Left ventricle myocardium inferior (tissue), 1 donor: ENCODE measurements around the gene VAV2. TPM values are rescaled to one million over a fixed set of nuclear protein-coding genes. Genes with fewer than 3 reads are reported as not detected.

Source experiments
- DNase-seq: peaks from one replicate; pipeline ENCODE4 v3.0.0-alpha.2; 2020
- H3K27ac ChIP-seq: fragments of 200-600 bp; replicated peaks from 2 replicates; pipeline ENCODE4 v1.8.0; 2021
- H3K27me3 ChIP-seq: fragments of 200-600 bp; 2 replicates; pipeline ENCODE4 v1.8.0; 2021; ENCODE audit warnings: low read depth
- H3K36me3 ChIP-seq: fragments of 200-600 bp; 2 replicates; pipeline ENCODE4 v1.8.0; 2021
- H3K4me1 ChIP-seq: fragments of 200-600 bp; 2 replicates; pipeline ENCODE4 v1.8.0; 2021
- H3K4me3 ChIP-seq: fragments of 200-600 bp; 2 replicates; pipeline ENCODE4 v1.8.0; 2021; ENCODE audit warnings: mild to moderate bottlenecking, moderate library complexity
- H3K9me3 ChIP-seq: fragments of 200-600 bp; replicated peaks from 2 replicates; pipeline ENCODE4 v1.8.0; 2021
- CTCF ChIP-seq: fragments of 200-600 bp; IDR thresholded peaks from 2 replicates; pipeline ENCODE4 v1.8.0; 2021; ENCODE audit warnings: antibody characterized with exemption, mild to moderate bottlenecking, borderline replicate concordance
- intact Hi-C: fragments of 100-400 bp; cut with micrococcal nuclease; formaldehyde crosslinking; loops from one replicate; pipeline ENCODE4 v1.11.0; 2022
- total RNA-seq: library from RNA; stranded (reverse); fragmentation: NEBNext Ultra II Directional; extraction: Animal tissue kit (Norgen Biotek cat#: 25700); gene quantifications from one replicate; pipeline ENCODE4 v1.2.1, GENCODE V29; 2021
- donor health status: DM: no; HTN: yes; CAD: no; lungs with severe emphysema.

VAV2 gene
- total RNA-seq, 1 donor from 2014 or later = 4.1 TPM

- no peak for DNase-seq
- Histone ChIP-seq H3K9me3 (no peaks in the 10 kb centered on the region), H3K36me3 (no peaks in the 10 kb centered on the region), H3K4me3 (no peak overlapping the region), H3K27ac (no peak overlapping the region), H3K4me1 (peaks cover 9% of the 10 kb centered on the region), H3K27me3 (no peaks in the 10 kb centered on the region)
- no peak for TF ChIP-seq CTCF
- intact Hi-C loops = no loop called here
These were observed 166.4 kb downstream of the VAV2 start for GRCh38 chr9:133825555-133826218.

- no peak for TF ChIP-seq CTCF
- Histone ChIP-seq H3K36me3 (no peaks in the 10 kb centered on the region), H3K4me3 (no peak overlapping the region), H3K27me3 (no peaks in the 10 kb centered on the region), H3K4me1 (peaks cover 9% of the 10 kb centered on the region), H3K27ac (no peak overlapping the region), H3K9me3 (no peaks in the 10 kb centered on the region)
- no peak for DNase-seq
- intact Hi-C loops = no loop called here
These were observed 167.3 kb downstream of the VAV2 start for GRCh38 chr9:133824802-133825186.

- Histone ChIP-seq H3K27ac (no peak overlapping the region), H3K4me3 (no peak overlapping the region), H3K27me3 (no peaks in the 10 kb centered on the region), H3K9me3 (no peaks in the 10 kb centered on the region), H3K4me1 (peaks cover 9% of the 10 kb centered on the region), H3K36me3 (no peaks in the 10 kb centered on the region)
- no peak for DNase-seq
- intact Hi-C loops = no loop called here
- no peak for TF ChIP-seq CTCF
These were observed 167.9 kb downstream of the VAV2 start for GRCh38 chr9:133824106-133824801.

GRCh38 chr9:133823189-133824105 is 168.7 kb downstream of the VAV2 start:
- intact Hi-C loops = no loop called here
- DNase-seq = no peak
- TF ChIP-seq CTCF = no peak
- H3K9me3 ChIP-seq = no peaks in the 10 kb centered on the region
- H3K4me3 ChIP-seq = no peak overlapping the region
- peaks cover 9% of the 10 kb centered on the region for H3K4me1 ChIP-seq
- no peak overlapping the region for H3K27ac ChIP-seq
- H3K36me3 ChIP-seq = no peaks in the 10 kb centered on the region
- H3K27me3 ChIP-seq = no peaks in the 10 kb centered on the region

- no peaks in the 10 kb centered on the region for H3K36me3 ChIP-seq
- no peaks in the 10 kb centered on the region for H3K27me3 ChIP-seq
- no peak overlapping the region for H3K4me3 ChIP-seq
- TF ChIP-seq CTCF = no peak
- no peak overlapping the region for H3K27ac ChIP-seq
- no peaks in the 10 kb centered on the region for H3K9me3 ChIP-seq
- DNase-seq = no peak
- H3K4me1 ChIP-seq = peaks cover 9% of the 10 kb centered on the region
- intact Hi-C loops = no loop called here
These were observed 169.6 kb downstream of the VAV2 start for GRCh38 chr9:133822430-133823065.
